HEK293T (cell line): ENCODE measurements around the gene P3R3URF.

Experiments
- CTCF ChIA-PET: fragments of 350-600 bp; formaldehyde crosslinking; extraction: SDS; loops from one replicate; lab custom pipeline; 2021; ENCODE audit warnings: antibody characterized with exemption, inconsistent platforms; lab: Yijun Ruan, JAX
- POLR2A ChIA-PET: fragments of 350-600 bp; formaldehyde crosslinking; extraction: SDS; loops from one replicate; lab custom pipeline; 2020; ENCODE audit warnings: antibody characterized with exemption, inconsistent platforms; lab: Yijun Ruan, JAX
- DNase-seq: peaks from one replicate; pipeline ENCODE4 v3.0.0; 2012; ENCODE audit warnings: mixed read lengths; ENCODE audit errors: extremely low spot score
- ARNT ChIP-seq: fragments of 450-650 bp; IDR thresholded peaks from 2 replicates; pipeline ENCODE4 v1.6.1; 2017; ENCODE audit warnings: mild to moderate bottlenecking
- BHLHE40 ChIP-seq: fragments of 450-650 bp; IDR thresholded peaks from 2 replicates; pipeline ENCODE4 v1.6.1; 2016; ENCODE audit warnings: mild to moderate bottlenecking, moderate library complexity, borderline replicate concordance
- CTBP1 ChIP-seq: fragments of 450-650 bp; IDR thresholded peaks from 2 replicates; pipeline ENCODE4 v1.6.1; 2016; ENCODE audit warnings: borderline replicate concordance
- ELF4 ChIP-seq: fragments of 450-650 bp; IDR thresholded peaks from 2 replicates; pipeline ENCODE4 v1.6.1; 2017; ENCODE audit warnings: antibody characterized with exemption
- FOXA1 ChIP-seq: fragments of 450-650 bp; IDR thresholded peaks from 2 replicates; pipeline ENCODE4 v1.6.1; 2016; ENCODE audit warnings: mild to moderate bottlenecking
- FOXK2 ChIP-seq: fragments of 450-650 bp; IDR thresholded peaks from 2 replicates; pipeline ENCODE4 v1.6.1; 2016; ENCODE audit warnings: mild to moderate bottlenecking
- FOXM1 ChIP-seq: fragments of 450-650 bp; IDR thresholded peaks from 2 replicates; pipeline ENCODE4 v1.6.1; 2017; ENCODE audit warnings: mild to moderate bottlenecking, borderline replicate concordance
- HDGF ChIP-seq: fragments of 450-650 bp; IDR thresholded peaks from 2 replicates; pipeline ENCODE4 v1.6.1; 2017; ENCODE audit warnings: antibody characterized with exemption, borderline replicate concordance
- L3MBTL2 ChIP-seq: fragments of 450-650 bp; conservative IDR thresholded peaks from 2 replicates; pipeline ENCODE4 v1.6.1; 2016; ENCODE audit warnings: mild to moderate bottlenecking
- LEF1 ChIP-seq: fragments of 450-650 bp; IDR thresholded peaks from 2 replicates; pipeline ENCODE4 v1.6.1; 2017; ENCODE audit warnings: mild to moderate bottlenecking, borderline replicate concordance
- NFRKB ChIP-seq: fragments of 450-650 bp; IDR thresholded peaks from 2 replicates; pipeline ENCODE4 v1.6.1; 2016; ENCODE audit warnings: mild to moderate bottlenecking, moderate library complexity
- PKNOX1 ChIP-seq: fragments of 450-650 bp; IDR thresholded peaks from 2 replicates; pipeline ENCODE4 v1.6.1; 2016
- SP1 ChIP-seq: fragments of 450-650 bp; IDR thresholded peaks from 2 replicates; pipeline ENCODE4 v1.6.1; 2017
- SUZ12 ChIP-seq: fragments of 450-650 bp; IDR thresholded peaks from 2 replicates; pipeline ENCODE4 v1.6.1; 2016; ENCODE audit warnings: mild to moderate bottlenecking
- TARDBP ChIP-seq: fragments of 450-650 bp; IDR thresholded peaks from 2 replicates; pipeline ENCODE4 v1.6.1; 2016
- ZNF384 ChIP-seq: fragments of 450-650 bp; IDR thresholded peaks from 2 replicates; pipeline ENCODE4 v1.6.1; 2016

Gene P3R3URF

GRCh38 chr1:46219551-46220520 is 43.5 kb upstream of the P3R3URF start:
- ChIA-PET CTCF (interaction anchor here (0.9 kb wide), 2 partner anchors 16 to 25 kb away, joined by 3 to 4 read pairs; partner anchors contain the start of gene LURAP1), POLR2A (interaction anchor here (0.8 to 2.1 kb wide), 4 partner anchors 17 to 38 kb away, joined by 3 to 6 read pairs (median 4); partner anchors contain the start of gene LURAP1)
- DNase-seq = no peak

GRCh38 chr1:46218443-46218842 is 42.2 kb upstream of the P3R3URF start:
- TF ChIP-seq PKNOX1 = no peak
- no peak for TF ChIP-seq TARDBP
- no peak for TF ChIP-seq FOXM1
- no peak for TF ChIP-seq ZNF384
- TF ChIP-seq FOXK2 = no peak
- no peak for TF ChIP-seq NFRKB
- TF ChIP-seq SP1 = no peak
- no peak for TF ChIP-seq CTBP1
- no peak for TF ChIP-seq FOXA1
- TF ChIP-seq BHLHE40 = no peak
- TF ChIP-seq HDGF = no peak
- no peak for TF ChIP-seq SUZ12
- no peak for TF ChIP-seq ARNT
- TF ChIP-seq ELF4 = no peak
- no peak for TF ChIP-seq L3MBTL2
- TF ChIP-seq LEF1 = no peak
- CTCF ChIA-PET = interaction anchor here (0.6 to 0.9 kb wide), 3 partner anchors 12 to 27 kb away, joined by 3 to 4 read pairs (median 3); partner anchors contain the start of gene LURAP1
- POLR2A ChIA-PET = interaction anchor here (1.0 to 2.1 kb wide), 2 partner anchors 15 to 28 kb away, joined by 5 to 6 read pairs; partner anchors contain the start of gene LURAP1
- DNase-seq = no peak

More at GRCh38 chr1:46219551-46220520, 43.5 kb upstream of the P3R3URF start:
- TF ChIP-seq TARDBP = no peak
- no peak for TF ChIP-seq NFRKB
- no peak for TF ChIP-seq ELF4
- TF ChIP-seq SP1 = no peak
- TF ChIP-seq LEF1 = no peak
- TF ChIP-seq FOXK2 = no peak
- no peak for TF ChIP-seq PKNOX1

GRCh38 chr1:46215504-46215903 is 39.2 kb upstream of the P3R3URF start:
- CTCF ChIA-PET = no interaction called here
- no peak for TF ChIP-seq TARDBP
- TF ChIP-seq PKNOX1 = no peak
- POLR2A ChIA-PET = interaction anchor here (1.1 kb wide), 1 partner anchor 16 kb away, joined by 3 read pairs; no protein-coding TSS in a partner anchor
- DNase-seq = no peak

GRCh38 chr1:46211051-46211450 is 34.8 kb upstream of the P3R3URF start:
- no peak for DNase-seq
- ChIA-PET CTCF (no interaction called here), POLR2A (no interaction called here)
- TF ChIP-seq TARDBP = no peak
- no peak for TF ChIP-seq CTBP1
- TF ChIP-seq ARNT = no peak

- CTCF ChIA-PET = no interaction called here
- DNase-seq = no peak
- POLR2A ChIA-PET = interaction anchor here (1.3 kb wide), 1 partner anchor 36 kb away, joined by 3 read pairs; no protein-coding TSS in a partner anchor
- TF ChIP-seq NFRKB (no peak), CTBP1 (no peak), BHLHE40 (no peak), SUZ12 (no peak), FOXK2 (no peak), ARNT (no peak), FOXM1 (no peak), HDGF (no peak), SP1 (no peak), PKNOX1 (no peak), FOXA1 (no peak), LEF1 (no peak)
These were observed 34.3 kb upstream of the P3R3URF start for GRCh38 chr1:46210561-46210960.

GRCh38 chr1:46206399-46206798 is 30.1 kb upstream of the P3R3URF start:
- ChIA-PET POLR2A (interaction anchor here (1.0 to 1.1 kb wide), 2 partner anchors 11 to 15 kb away, joined by 3 read pairs; no protein-coding TSS in a partner anchor), CTCF (interaction anchor here (0.7 to 1.6 kb wide), 2 partner anchors 12 to 17 kb away, joined by 3 to 8 read pairs; no protein-coding TSS in a partner anchor)
- TF ChIP-seq FOXK2 = no peak
- no peak for TF ChIP-seq CTBP1
- no peak for TF ChIP-seq FOXM1
- no peak for TF ChIP-seq ARNT
- TF ChIP-seq ELF4 = no peak
- TF ChIP-seq HDGF = no peak
- no peak for TF ChIP-seq SP1
- no peak for TF ChIP-seq ZNF384
- TF ChIP-seq TARDBP = no peak
- DNase-seq = no peak
